SK-N-MC (cell line): ENCODE data around the gene SLC43A3.

Experiments used
- DNase-seq: peaks from one replicate; pipeline ENCODE4 v3.0.0-alpha.2; 2011; ENCODE audit warnings: low read depth, low spot score
- H3K27ac ChIP-seq: fragments of 200-600 bp; sonication (generic); 2 replicates; pipeline ENCODE4 v1.5.1; 2016; ENCODE audit warnings: mixed run types
- H3K36me3 ChIP-seq: fragments of 200-600 bp; sonication (generic); 2 replicates; pipeline ENCODE4 v1.6.1; 2017; ENCODE audit warnings: antibody characterized with exemption, low read length, mixed read lengths; ENCODE audit not compliant: insufficient read depth
- H3K4me3 ChIP-seq: fragments of 200-600 bp; sonication (generic); 2 replicates; pipeline ENCODE4 v1.5.1; 2016
- H3K9ac ChIP-seq: fragments of 200-600 bp; sonication (generic); 2 replicates; pipeline ENCODE4 v1.8.0; 2017; ENCODE audit warnings: mixed run types, mixed read lengths; ENCODE audit not compliant: insufficient read length
- H3K9me3 ChIP-seq: fragments of 200-600 bp; sonication (generic); 2 replicates; pipeline ENCODE4 v1.6.1; 2017; ENCODE audit warnings: low read depth, mild to moderate bottlenecking, antibody characterized with exemption, low read length, moderate library complexity, mixed read lengths
- EZH2 ChIP-seq: fragments of 200-600 bp; sonication (generic); IDR thresholded peaks from one replicate; pipeline ENCODE4 v1.6.1; 2017; ENCODE audit warnings: antibody characterized with exemption
- FOXP2 ChIP-seq: optimal IDR thresholded peaks from 2 replicates; pipeline ENCODE3; 2011; ENCODE audit warnings: mild to moderate bottlenecking, moderate library complexity; ENCODE audit not compliant: insufficient read depth; ENCODE audit errors: extremely low read length, control extremely low read depth
- POLR2AphosphoS5 ChIP-seq: IDR thresholded peaks from 2 replicates; pipeline ENCODE4 v1.6.1; 2012; ENCODE audit warnings: mild to moderate bottlenecking, low read depth, low read length, borderline replicate concordance

SLC43A3 gene

DNA sequence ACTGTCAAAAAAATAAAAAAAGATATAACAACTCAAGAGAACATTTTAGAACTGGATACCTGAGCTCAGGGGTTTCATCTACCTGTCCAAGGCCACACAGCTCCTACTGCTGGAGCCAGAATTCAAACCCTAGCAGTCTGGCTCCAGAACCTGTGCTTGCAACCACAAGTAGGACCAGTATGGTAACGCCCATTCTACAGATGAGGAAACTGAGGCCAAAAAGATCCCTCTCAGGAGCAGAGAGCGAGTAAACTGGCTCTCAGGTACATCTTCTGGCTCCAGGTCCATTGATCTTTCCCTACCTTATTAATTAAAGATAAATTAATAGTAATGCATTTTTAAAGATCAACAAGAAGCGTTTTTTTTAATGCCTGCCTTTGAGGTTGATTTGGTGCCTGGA is 69.6 kb downstream of the SLC43A3 start:
- Histone ChIP-seq H3K9me3 (no peaks in the 10 kb centered on the region), H3K9ac (no peak overlapping the region), H3K36me3 (no peaks in the 10 kb centered on the region), H3K4me3 (no peak overlapping the region), H3K27ac (no peak overlapping the region)
- TF ChIP-seq POLR2AphosphoS5 (no peak), FOXP2 (no peak), EZH2 (no peak)
- no peak for DNase-seq
